HepG2 (cell line): ENCODE data around the gene FBP1. TPM values are rescaled to one million over a fixed set of nuclear protein-coding genes. Genes with fewer than 3 reads are reported as not detected.

ENCODE experiments used
- BCL3 ChIP-seq: sonication (generic); formaldehyde crosslinking; IDR thresholded peaks from 2 replicates; pipeline ENCODE4 v1.5.1; 2020; ENCODE audit warnings: mild to moderate bottlenecking, missing genetic modification reagents, moderate library complexity
- CREB1 ChIP-seq, 2 experiments: fragments of 450-650 bp in 1 of 2; IDR thresholded peaks; 2 replicates each; pipeline ENCODE4 v1.6.1; 2016 to 2017; ENCODE audit warnings: control low read depth in 1 of 2, mild to moderate bottlenecking in 1 of 2, missing compliant biosample characterization in 1 of 2, missing genetic modification characterization in 1 of 2
- CREM ChIP-seq, 2 experiments: sonication (generic) in 1 of 2; formaldehyde crosslinking in 1 of 2; IDR thresholded peaks; 2 replicates each; pipeline versions ENCODE4 v1.4.0 to v1.6.1; 2016 to 2020; ENCODE audit warnings: antibody characterized with exemption in 1 of 2, mild to moderate bottlenecking in 1 of 2, missing genetic modification reagents in 1 of 2
- CSRNP1 ChIP-seq: sonication (generic); formaldehyde crosslinking; IDR thresholded peaks from 2 replicates; pipeline ENCODE4 v1.8.1; 2023; ENCODE audit warnings: mild to moderate bottlenecking, missing genetic modification reagents
- FOSL2 ChIP-seq: sonication (generic); formaldehyde crosslinking; IDR thresholded peaks from 2 replicates; pipeline ENCODE4 v1.4.0; 2020; ENCODE audit warnings: missing genetic modification reagents
- GATAD1 ChIP-seq: IDR thresholded peaks from 2 replicates; pipeline ENCODE4 v1.6.1; 2016; ENCODE audit warnings: missing genetic modification reagents, missing compliant biosample characterization
- HMGXB4 ChIP-seq, 2 experiments: sonication (generic) in 1 of 2; formaldehyde crosslinking in 1 of 2; IDR thresholded peaks; 2 replicates each; pipeline versions ENCODE4 v1.4.0 to v1.6.1; 2018 to 2020; ENCODE audit warnings: missing genetic modification reagents in 2 of 2, borderline replicate concordance in 1 of 2, low read depth in 1 of 2, mild to moderate bottlenecking in 1 of 2, missing biosample characterization in 1 of 2
- MAX ChIP-seq: IDR thresholded peaks from 2 replicates; pipeline ENCODE4 v1.6.1; 2012; ENCODE audit warnings: inconsistent platforms
- MIER3 ChIP-seq: IDR thresholded peaks from 2 replicates; pipeline ENCODE4 v1.6.1; 2016; ENCODE audit warnings: missing compliant biosample characterization, borderline replicate concordance
- POGZ ChIP-seq: sonication (generic); formaldehyde crosslinking; IDR thresholded peaks from 2 replicates; pipeline ENCODE4 v1.4.0; 2020; ENCODE audit warnings: mild to moderate bottlenecking, missing genetic modification reagents
- RAD21 ChIP-seq: fragments of 450-650 bp; formaldehyde crosslinking; IDR thresholded peaks from 2 replicates; pipeline ENCODE4 v1.5.0; 2020; ENCODE audit warnings: mild to moderate bottlenecking
- REPIN1 ChIP-seq: sonication (generic); formaldehyde crosslinking; IDR thresholded peaks from 2 replicates; pipeline ENCODE4 v1.8.0; 2022; ENCODE audit warnings: missing genetic modification reagents, low read depth, mild to moderate bottlenecking, borderline replicate concordance
- SMC3 ChIP-seq: IDR thresholded peaks from 2 replicates; pipeline ENCODE4 v1.6.1; 2011; ENCODE audit warnings: low read length, improper control_type of control experiment
- TEAD3 ChIP-seq: optimal IDR thresholded peaks from 2 replicates; pipeline ENCODE3; 2016; ENCODE audit warnings: borderline replicate concordance
- ZBTB21 ChIP-seq: sonication (generic); formaldehyde crosslinking; IDR thresholded peaks from 2 replicates; pipeline ENCODE4 v1.4.0; 2020; ENCODE audit warnings: missing genetic modification reagents
- ZBTB26 ChIP-seq: IDR thresholded peaks from 2 replicates; pipeline ENCODE4 v1.6.1; 2016; ENCODE audit warnings: missing compliant biosample characterization, missing genetic modification reagents, borderline replicate concordance
- ZNF644 ChIP-seq: IDR thresholded peaks from 2 replicates; pipeline ENCODE4 v1.6.1; 2016; ENCODE audit warnings: low read depth
- ZNF891 ChIP-seq: sonication (generic); formaldehyde crosslinking; IDR thresholded peaks from 2 replicates; pipeline ENCODE4 v1.5.0; 2020; ENCODE audit warnings: mild to moderate bottlenecking, missing genetic modification reagents
- polyA plus RNA-seq, 8 experiments: library from polyadenylated mRNA; depleted of rRNA in 3 of 8; stranded (reverse) in 7 of 8; unstranded in 1 of 8; fragments of >200 nt; fragmentation: Illumina TruSeq in 4 of 8; extraction: Trizol in 4 of 8; gene quantifications; 2 replicates each; pipeline versions ENCODE4 v1.2.1 to v1.2.3, GENCODE V29; 2011 to 2016; ENCODE audit warnings: low read depth in 4 of 8, missing spikeins in 1 of 8, mixed read lengths in 1 of 8; ENCODE audit not compliant: insufficient read depth in 1 of 8
- total RNA-seq, 5 experiments: library from RNA; depleted of rRNA; stranded (reverse); fragments of >200 nt; fragmentation: Illumina TruSeq; extraction: Trizol; gene quantifications; 2 replicates each; pipeline ENCODE4 v1.2.3, GENCODE V29; 2016; ENCODE audit warnings: low read depth in 1 of 5
- TF ChIP-seq, protein P1 (sequence below): sonication (generic); formaldehyde crosslinking; IDR thresholded peaks from 2 replicates; pipeline ENCODE4 v1.9.0; 2022; ENCODE audit warnings: missing genetic modification reagents, mild to moderate bottlenecking, borderline replicate concordance

The FBP1 gene
- total and polyA plus RNA-seq, 2 of the 13 experiments (the other 11 are each of a cell fraction or from before 2014, with no cell fraction given) = 0.29 to 0.53 TPM

DNA sequence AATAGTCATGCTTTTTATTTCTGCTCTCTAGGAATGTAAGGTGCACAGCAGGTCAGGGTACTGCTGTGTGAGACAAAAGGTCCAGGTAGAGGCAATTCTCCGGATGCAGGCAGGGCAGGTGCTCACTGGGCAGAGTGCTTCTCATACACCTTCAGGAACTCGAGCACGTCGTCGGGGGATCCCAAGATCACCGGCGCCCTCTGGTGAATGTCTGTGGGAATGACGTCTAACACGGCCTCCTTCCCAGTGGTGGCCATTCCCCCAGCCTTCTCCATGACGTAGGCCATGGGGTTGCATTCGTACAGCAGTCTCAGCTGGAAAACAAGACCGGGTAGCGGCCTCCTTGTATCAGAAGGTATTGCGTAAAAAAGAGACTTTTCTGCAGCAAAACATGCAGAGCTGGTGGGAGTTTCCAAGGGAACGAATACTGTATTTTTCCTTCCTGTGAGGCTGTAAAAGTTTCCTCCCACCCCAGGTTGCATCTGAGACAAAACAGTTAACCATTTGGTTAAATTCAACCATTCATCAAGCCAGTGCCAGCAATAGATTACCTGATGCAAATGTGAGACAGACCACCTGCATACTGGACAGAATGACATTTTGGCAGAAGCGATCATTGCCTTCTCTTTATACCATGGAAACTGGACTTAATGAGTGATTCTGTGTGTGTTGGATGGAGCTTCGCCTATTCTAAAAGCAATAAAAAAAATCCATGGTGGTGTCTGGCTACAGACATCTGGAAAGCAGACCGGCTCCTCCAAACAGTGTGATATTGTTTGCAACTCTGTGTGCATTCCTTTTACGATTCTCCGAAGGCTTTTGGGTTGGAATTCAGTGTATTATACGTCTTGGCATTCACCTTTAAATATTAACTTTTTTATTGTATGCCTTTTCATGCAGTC lies 35.8 kb downstream of the FBP1 start (continued):
- TF ChIP-seq HMGXB4 (CRISPR knock-in tag; IDR thresholded peaks at IDR 0.05; ENCODE audit: borderline replicate concordance in 1 of 2, low read depth in 1 of 2) = peak; percentile 27 to 67; a peak in 3 of 4 replicates
- peak; percentile 22; the same call in 1 of the 2 replicates for TF ChIP-seq REPIN1 (CRISPR knock-in tag)
- no peak for TF ChIP-seq MAX
- TF ChIP-seq GATAD1 = peak; percentile 60; the same call in 1 of the 2 replicates
- TF ChIP-seq SMC3 = peak; percentile 67
- TF ChIP-seq FOSL2 (CRISPR knock-in tag) = peak; percentile 14; the same call in 1 of the 2 replicates
- TF ChIP-seq ZBTB26 = peak; percentile 39; the same call in 1 of the 2 replicates
- TF ChIP-seq ZNF891 (CRISPR knock-in tag) = no peak
- peak; percentile 35; the same call in 1 of the 2 replicates for TF ChIP-seq ZNF644
- peak; percentile 64 for TF ChIP-seq CREM (IDR thresholded peaks at IDR 0.05)
- no peak for TF ChIP-seq CREM (CRISPR knock-in tag; IDR thresholded peaks at IDR 0.05)
- TF ChIP-seq POGZ (CRISPR knock-in tag) = peak; percentile 67; the same call in 1 of the 2 replicates
- peak; percentile 73; the same call in 1 of the 2 replicates for TF ChIP-seq RAD21
- TF ChIP-seq CREB1 (IDR thresholded peaks at IDR 0.05) = peak; percentile 88
- peak; percentile 71; the same call in 1 of the 2 replicates for TF ChIP-seq CREB1 (CRISPR knock-in tag; IDR thresholded peaks at IDR 0.05)
- TF ChIP-seq CSRNP1 (CRISPR knock-in tag) = no peak
- TF ChIP-seq, protein P1, sequence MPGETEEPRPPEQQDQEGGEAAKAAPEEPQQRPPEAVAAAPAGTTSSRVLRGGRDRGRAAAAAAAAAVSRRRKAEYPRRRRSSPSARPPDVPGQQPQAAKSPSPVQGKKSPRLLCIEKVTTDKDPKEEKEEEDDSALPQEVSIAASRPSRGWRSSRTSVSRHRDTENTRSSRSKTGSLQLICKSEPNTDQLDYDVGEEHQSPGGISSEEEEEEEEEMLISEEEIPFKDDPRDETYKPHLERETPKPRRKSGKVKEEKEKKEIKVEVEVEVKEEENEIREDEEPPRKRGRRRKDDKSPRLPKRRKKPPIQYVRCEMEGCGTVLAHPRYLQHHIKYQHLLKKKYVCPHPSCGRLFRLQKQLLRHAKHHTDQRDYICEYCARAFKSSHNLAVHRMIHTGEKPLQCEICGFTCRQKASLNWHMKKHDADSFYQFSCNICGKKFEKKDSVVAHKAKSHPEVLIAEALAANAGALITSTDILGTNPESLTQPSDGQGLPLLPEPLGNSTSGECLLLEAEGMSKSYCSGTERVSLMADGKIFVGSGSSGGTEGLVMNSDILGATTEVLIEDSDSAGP (CRISPR knock-in tag) = 0 out of 2 replicates have a peak, but pooled peaks have one; percentile 24
- TF ChIP-seq ZBTB21 = peak; percentile 57; the same call in 1 of the 2 replicates
- TF ChIP-seq TEAD3 (CRISPR knock-in tag) = peak; percentile 65
- no peak for TF ChIP-seq MIER3 (CRISPR knock-in tag)
- 0 out of 2 replicates have a peak, but pooled peaks have one; percentile 60 for TF ChIP-seq BCL3 (CRISPR knock-in tag)
